Measurements from ENCODE around the gene CDK5R2.

- TF ChIP-seq CTCF (IDR thresholded peaks at IDR 0.05; ENCODE audit: insufficient read depth, low read length) (no peak), GABPA (IDR thresholded peaks at IDR 0.05; ENCODE audit: low read depth) (no peak), POLR2AphosphoS5 (IDR thresholded peaks at IDR 0.05; ENCODE audit: low read depth) (no peak), REST (IDR thresholded peaks at IDR 0.05; ENCODE audit: insufficient replicate concordance, low read depth) (no peak), SPI1 (IDR thresholded peaks at IDR 0.05; ENCODE audit: borderline replicate concordance, low read depth) (no peak)
Observed at GRCh38 chr2:218988164-218988563, 28.7 kb downstream of the CDK5R2 start.
